ENCODE results near the gene HOXD12.

Gene HOXD12

GRCh38 chr2:176148751-176149421 lies 49.3 kb downstream of the HOXD12 start:
- ATAC-seq: no peak

GRCh38 chr2:176149481-176149938 lies 49.9 kb downstream of the HOXD12 start:
- no peaks in the 10 kb centered on the region for H3K9me3 Mint-ChIP-seq
- DNase-seq (no peak), ATAC-seq (no peak)
- H3K4me1 Mint-ChIP-seq: peaks cover 14% of the 10 kb centered on the region
- peaks cover 99% of the 10 kb centered on the region for H3K27me3 Mint-ChIP-seq
- H3K27ac Mint-ChIP-seq: no peak overlapping the region
- no peak overlapping the region for H3K4me3 Mint-ChIP-seq

More at GRCh38 chr2:176148751-176149421, 49.3 kb downstream of the HOXD12 start:
- no peak for DNase-seq
- Mint-ChIP-seq H3K27ac (no peak overlapping the region), H3K4me3 (no peak overlapping the region), H3K4me1 (peaks cover 14% of the 10 kb centered on the region), H3K9me3 (no peaks in the 10 kb centered on the region), H3K27me3 (peaks cover 99% of the 10 kb centered on the region)

DNA sequence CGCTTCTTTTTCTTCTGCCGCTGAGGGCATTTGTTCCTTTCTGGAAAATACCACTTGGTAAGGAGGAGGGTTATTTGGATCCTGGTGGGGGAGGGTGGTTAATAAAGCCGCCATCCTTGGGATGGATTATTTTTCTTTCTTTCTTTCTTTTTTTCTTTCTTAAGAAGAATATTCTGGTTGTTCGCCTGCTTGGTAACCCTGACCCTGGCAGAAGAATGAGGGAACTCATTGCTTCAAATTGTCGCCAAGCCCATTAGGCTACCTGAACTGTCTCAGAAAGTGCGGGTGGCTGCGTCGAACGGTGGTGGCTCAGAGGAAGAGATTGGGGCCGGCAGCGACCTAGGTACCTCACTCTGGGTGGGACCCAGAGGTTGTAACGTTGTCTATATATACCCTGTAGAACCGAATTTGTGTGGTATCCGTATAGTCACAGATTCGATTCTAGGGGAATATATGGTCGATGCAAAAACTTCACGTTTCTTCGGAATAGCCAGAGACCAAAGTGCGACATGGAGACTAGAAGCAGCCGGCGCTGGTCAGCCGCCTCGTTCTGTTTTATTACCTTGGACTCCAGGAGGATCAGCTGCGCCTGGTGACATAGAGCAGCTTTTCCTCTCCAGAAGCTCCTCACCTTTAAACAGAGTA lies 50.5 kb downstream of the HOXD12 start:
- no peak for ATAC-seq
- DNase-seq: no peak
- peaks cover 99% of the 10 kb centered on the region for H3K27me3 Mint-ChIP-seq
- no peak overlapping the region for H3K4me3 Mint-ChIP-seq
- H3K27ac Mint-ChIP-seq: no peak overlapping the region
- peaks cover 14% of the 10 kb centered on the region for H3K4me1 Mint-ChIP-seq
- H3K9me3 Mint-ChIP-seq: no peaks in the 10 kb centered on the region

DNA sequence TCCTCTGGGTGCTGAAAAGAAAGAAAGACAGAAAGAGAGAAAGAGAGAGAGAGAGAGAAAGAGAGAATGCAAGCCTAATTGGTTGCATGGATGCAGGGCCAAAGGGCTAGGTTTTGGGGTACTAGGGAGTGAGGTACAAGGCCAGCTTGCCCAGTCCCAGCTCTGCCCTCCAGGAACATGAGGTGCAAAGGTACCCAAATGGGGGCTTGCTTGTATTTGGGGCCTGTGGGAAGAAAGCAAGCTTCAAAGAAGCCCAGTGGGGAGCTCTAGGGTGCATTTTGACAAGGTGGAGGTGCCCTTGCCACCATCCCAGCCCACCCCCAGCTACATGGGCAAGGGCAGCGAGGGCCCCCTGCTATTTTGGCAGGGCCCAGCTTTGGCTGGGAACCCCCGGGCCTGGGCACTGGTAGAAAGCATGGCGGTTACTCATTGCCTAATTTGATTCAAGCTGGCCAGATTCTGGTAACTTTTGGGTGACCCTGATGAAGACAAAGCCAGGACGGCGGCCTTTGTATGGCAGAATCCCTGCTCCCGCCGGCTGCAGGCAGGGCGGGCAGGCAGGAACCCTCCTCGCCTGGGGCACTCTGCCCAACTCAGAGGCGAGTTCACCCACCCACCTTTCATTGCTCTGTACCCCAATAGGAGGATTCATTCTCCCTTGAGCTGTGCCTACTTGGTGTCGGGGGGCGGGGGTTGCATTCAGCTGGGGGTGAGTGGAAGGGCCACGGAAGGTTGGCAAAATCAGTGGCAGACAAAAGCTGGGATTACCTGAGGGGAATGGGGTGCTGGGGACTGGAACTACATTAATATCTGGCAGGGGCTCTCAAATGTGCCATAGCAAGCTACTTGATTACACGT lies 51.2 kb downstream of the HOXD12 start:
- Mint-ChIP-seq H3K4me3 (no peak overlapping the region), H3K4me1 (peaks cover 14% of the 10 kb centered on the region), H3K27me3 (peaks cover 99% of the 10 kb centered on the region), H3K27ac (no peak overlapping the region), H3K9me3 (no peaks in the 10 kb centered on the region)
- no peak for ATAC-seq
- DNase-seq: no peak

DNA sequence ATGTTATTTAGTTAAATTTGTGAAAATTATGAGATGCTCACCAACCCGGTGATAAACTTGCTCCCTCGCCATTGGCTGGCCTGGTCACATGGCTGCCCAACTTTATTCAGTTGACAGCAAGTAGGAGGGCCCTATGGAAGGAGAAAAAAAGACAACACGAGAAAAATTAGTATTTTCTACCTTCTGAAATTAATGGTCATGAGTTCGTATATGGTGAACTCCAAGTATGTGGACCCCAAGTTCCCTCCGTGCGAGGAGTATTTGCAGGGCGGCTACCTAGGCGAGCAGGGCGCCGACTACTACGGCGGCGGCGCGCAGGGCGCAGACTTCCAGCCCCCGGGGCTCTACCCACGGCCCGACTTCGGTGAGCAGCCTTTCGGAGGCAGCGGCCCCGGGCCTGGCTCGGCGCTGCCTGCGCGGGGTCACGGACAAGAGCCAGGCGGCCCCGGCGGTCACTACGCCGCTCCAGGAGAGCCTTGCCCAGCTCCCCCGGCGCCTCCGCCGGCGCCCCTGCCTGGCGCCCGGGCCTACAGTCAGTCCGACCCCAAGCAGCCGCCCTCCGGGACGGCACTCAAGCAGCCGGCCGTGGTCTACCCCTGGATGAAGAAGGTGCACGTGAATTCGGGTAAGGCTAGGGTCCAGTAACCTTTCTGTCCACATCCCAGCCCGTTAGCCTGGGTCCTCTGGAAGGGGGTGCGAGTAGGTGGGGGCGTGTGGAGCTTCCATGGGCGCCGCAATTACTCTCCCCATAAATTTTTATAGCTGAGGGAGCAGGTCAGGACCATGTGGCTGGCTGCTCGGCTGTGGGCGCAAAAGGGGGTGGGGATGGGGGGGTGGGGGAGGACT lies 52.1 kb downstream of the HOXD12 start, which contains the start of gene HOXD4:
TSS of gene HOXD4 (plus strand) at position 109 of the 846 bp plus-strand sequence. CDS start at position 193, 84 bp downstream.
- Mint-ChIP-seq H3K4me3 (peak within 1 kb of the TSS; percentile 57 to 63), H3K4me1 (peaks cover 14% of the 10 kb centered on the region), H3K9me3 (no peaks in the 10 kb centered on the region), H3K27ac (no peak within 1 kb of the TSS), H3K27me3 (peaks cover 99% of the 10 kb centered on the region)
- peak; percentile 24 for ATAC-seq
- no peak for DNase-seq
